Measurements from ENCODE around the gene FAM216A. TPM values are rescaled to one million over a fixed set of nuclear protein-coding genes. Genes with fewer than 3 reads are reported as not detected.
"Not testable (repeated sequence)": the region's sequence is repeated elsewhere in the genome, so short reads cannot be mapped to it uniquely, and the experiment has no call there.

Gene FAM216A
- total RNA-seq, 1 experiment from 2014 or later: 20.6 TPM

DNA sequence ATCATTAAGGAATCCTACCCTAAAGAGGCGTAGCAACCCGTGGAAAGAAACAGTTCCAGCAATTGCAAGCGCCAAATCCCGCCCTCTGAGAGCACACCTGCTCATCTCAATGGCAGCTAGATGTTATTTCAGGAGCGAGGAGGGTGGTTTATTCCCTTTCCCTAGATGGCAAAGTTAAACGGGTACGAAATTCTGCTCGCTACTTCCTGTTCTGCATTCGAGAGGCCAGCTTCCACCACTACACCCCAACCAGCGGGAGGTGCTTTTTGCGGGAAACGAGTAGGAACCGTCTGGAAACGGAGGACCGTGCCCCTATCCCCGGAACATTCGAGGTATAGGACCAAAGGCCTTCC lies 32.7 kb downstream of the FAM216A start:
- DNase-seq (ENCODE audit: low read depth): peak; percentile 78

DNA sequence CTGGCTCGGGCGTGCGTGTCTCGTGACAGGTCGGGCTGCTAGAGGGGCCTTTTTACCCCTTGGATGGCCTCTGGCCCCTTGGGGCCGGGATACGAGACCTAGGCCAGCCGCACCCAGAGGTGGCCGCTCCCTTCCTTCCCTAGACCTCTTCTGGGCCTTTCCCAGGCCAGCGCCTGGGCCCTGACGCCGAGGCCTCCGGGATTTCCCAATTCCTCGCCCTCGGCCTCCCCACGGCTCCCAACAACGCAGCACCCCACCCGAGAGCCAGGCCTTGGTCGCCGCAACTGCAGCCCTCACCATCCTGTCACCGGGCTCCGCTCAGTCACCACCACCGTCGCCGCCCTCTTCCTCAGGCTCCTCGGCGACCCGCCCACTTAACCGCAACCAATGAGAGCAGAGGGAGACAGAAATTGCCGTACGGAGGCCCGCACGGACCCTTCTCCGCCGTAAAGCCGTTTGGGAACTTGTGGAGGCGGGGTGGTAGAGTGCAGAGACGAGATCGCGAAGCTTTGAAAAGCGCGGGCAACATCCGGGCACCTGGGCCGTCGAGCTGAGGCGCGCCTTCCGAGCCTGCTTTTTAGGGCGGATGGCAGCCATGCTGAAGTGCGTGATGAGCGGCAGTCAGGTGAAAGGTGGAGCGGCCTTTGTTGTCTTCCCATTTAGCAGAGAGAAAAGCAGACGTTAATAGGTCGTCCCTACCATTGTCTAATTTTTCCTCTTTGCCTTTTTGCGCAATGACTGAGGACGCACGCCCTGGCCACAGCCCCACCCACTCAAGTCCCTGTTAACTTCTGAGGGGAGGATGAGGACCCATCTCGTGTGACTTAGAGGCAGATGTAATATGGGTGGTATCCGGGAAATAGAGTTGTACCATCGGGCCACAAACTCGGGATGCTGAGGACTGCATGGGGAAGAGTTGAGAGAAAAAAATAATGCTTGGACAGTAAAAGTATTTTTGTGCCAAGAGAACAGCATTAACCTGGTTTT lies 33.4 kb downstream of the FAM216A start, which contains the start of the genes RAD9B and VPS29:
Gene RAD9B (plus strand): TSS at position 580 of the 987 bp plus-strand sequence. CDS start 7 bp downstream, at position 587.
Gene VPS29 (minus strand): TSS at position 360 of the 987 bp plus-strand sequence. CDS start 60 bp downstream, at position 300.
- DNase-seq (ENCODE audit: low read depth): peak; percentile 98

DNA sequence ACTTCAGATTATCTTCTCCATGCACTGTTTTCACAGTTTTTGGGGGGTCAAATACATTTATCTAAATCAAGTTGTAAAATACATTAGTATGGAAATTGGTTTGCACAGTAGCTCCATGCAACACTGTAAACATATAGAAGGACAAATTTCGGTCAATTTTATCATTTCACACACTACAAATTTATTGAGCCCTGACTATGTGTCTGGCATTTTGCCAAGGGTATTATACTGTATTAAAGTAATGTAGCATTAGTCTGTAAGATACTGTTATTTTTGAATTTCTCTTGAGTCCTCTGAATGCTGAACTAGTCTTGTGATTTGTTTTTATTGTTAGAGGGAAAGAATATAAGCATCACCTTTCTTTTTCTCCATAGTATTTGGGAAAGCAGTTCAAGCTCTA lies 34.8 kb downstream of the FAM216A start:
- no peak for DNase-seq (ENCODE audit: low read depth)

DNA sequence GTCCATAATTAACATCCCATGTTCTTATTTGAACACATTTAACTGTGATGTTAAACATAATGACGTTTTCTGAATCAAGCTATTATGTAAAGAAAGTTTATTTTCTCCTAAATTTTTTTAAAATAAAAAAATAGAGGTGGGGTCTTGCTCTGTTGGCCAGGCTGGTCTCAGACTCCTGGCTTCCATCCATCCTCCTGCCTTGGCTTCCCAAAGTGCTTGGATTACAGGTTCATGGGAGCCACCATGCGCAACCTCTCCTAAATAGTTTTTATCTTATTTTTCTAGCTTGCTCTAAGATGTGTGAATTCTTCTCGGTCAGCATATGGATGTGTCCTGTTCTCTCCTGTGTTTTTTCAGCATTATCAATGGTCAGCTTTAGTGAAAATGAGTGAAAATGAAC lies 36.7 kb downstream of the FAM216A start:
- no peak for DNase-seq (ENCODE audit: low read depth)

DNA sequence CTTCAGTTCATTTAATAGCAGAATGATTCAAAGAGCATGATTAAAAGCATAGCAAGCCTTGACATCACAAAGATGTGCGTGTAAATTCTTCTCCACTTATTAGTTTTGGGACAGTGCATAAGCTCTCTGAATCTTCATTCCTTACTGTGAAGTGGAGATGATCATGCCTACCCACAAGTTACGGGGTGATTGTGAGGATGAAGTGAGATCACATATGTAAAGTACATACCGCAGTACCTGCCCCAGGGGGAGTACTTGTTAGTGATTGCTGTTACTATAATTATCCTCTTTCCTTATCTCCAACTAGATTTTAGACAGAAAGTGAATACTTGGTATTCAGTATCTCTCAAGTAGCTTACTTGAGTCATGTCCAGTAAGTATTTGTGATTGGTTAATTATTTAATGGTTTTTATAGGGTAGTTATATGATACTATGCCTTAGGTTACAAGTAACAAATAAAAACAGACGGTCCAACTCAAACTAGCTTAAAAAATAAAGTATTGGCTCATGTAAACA lies 39.5 kb downstream of the FAM216A start:
- DNase-seq (ENCODE audit: low read depth): no peak

DNA sequence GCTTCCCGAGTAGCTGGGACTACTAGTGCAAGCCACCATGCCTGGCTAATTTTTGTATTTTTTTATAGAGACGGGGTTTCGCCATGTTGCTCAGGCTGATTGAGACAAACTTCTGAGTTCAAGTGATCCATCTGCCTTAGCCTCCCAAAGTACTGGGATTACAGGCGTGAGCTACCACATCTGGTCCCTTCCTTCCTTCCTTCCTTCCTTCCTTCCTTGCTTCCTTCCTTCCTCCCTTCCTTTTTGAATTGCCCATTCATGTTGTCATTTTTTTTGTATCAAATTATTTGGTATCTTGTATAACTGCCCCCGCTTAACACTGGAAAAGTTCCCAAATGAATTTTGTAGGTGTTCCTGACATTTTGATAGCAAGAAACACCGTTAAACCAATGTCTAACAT lies 45.2 kb downstream of the FAM216A start:
- no peak for DNase-seq (ENCODE audit: low read depth)

DNA sequence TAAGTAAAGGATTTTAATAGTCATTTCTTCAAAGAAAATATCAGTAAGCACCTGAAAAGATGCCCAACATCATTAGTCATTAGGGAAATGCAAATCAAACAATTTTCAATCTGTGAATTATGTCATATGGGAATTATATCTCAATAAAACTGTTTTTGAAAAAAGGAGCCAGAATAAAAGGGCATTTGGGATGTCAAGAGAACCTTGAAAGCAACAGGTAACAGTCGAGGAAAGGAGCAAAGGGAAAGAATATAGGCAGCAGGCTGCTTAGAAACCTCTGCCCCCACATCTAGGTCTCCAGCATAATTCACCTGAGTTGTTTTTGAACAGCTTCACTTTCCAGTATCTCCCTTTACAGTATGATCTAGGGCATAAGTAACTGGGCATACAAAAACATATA lies 45.7 kb downstream of the FAM216A start:
- no peak for DNase-seq (ENCODE audit: low read depth)

DNA sequence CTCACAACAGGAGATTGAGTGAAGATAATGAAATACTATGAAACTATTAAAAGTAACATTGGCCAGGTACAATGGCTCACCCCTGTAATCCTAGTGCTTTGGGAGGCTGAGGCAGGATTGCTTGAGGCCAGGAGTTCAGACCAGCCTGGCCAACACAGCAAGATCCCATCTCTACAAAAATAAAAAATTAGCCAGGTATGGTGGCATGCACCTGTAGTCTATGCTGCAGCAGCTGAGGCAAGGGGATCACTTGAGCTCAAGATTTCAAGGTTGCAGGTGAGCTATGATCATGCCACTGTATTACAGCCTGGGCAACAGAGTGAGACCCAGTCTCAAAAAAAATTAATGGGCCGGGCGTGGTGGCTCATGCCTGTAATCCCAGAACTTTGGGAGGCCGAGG lies 48.4 kb downstream of the FAM216A start:
- DNase-seq (ENCODE audit: low read depth): no peak

DNA sequence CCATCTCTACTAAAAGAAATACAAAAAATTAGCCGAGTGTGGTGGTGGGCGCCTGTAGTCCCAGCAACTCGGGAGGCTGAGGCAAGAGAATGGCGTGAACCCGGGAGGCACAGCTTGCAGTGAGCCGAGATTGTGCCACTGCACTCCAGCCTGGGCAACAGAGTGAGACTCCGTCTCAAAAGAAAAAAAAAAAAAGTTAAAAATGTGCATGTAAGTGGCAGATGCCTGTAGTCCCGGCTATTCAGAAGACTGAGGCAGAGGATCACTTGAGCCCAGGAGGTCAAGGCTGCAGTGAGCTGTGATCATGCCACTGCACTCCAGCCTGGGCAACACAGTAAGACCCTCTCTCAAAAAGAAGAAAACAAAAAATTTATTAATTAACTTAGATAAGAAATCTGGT lies 49.4 kb downstream of the FAM216A start:
- DNase-seq (ENCODE audit: low read depth): not testable (repeated sequence)

DNA sequence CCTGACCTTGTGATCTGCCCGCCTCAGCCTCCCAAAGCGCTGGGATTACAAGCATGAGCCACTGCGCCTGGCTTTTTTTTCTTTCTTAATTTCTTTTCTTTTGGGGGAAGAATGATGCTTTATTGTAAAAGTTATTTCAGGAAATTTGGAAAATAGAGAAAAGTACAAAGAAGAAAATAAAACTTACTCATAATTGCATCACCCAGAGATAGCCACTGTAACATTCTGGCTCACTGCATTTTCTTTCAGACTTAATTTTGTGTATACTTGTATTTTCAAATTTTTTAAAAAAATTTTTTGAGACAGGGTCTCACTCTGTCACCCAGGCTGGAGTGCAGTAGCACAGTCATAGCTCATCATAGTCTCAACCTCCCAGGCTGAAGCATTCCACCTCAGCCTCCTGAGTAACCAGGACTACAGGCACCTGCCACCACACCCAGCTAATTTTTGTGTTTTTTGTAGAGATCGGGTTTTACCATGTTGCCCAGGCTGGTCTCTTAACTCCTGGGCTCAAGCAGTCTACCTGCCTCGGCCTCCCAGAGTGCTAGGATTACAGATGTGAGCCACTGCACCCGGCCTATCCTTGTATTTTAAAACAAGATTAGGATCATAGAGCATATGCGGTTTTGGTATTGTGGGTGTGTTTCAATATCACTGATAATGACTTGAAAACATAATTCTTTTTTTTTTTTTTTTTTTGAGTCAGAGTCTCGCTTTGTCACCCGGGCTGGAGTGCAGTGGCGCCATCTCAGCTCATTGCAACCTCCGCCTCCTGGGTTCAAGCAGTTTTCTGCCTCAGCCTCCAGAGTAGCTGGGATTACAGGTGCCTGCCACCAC lies 52.4 kb downstream of the FAM216A start:
- not testable (repeated sequence) for DNase-seq (ENCODE audit: low read depth)

DNA sequence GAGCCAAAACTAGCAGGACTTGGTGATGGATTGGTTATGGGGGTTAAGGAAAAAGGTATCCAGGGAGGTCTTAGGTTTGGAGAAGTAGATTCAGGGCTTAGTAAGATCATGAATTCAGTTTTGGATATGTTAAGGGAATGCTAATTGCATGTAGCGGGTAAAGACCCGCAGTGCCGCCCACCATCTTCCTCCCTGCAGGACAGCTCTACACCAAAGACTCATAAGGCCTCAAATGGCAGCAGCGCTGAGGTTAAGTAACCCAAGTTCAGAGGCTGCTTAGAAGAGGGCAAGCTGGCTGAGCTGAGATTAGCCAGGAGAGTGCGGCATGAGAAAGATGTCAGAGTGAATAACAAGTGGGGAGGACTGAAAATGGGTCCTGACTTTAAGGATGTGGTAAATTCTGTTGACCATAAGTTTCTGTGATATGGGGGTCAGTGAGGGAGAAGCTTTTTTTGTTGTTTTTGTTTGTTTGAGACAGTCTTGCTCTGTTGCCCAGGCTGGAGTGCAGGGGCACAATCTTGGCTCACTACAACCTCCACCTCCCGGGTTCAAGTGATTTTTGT lies 59.7 kb downstream of the FAM216A start:
- no peak for DNase-seq (ENCODE audit: low read depth)

DNA sequence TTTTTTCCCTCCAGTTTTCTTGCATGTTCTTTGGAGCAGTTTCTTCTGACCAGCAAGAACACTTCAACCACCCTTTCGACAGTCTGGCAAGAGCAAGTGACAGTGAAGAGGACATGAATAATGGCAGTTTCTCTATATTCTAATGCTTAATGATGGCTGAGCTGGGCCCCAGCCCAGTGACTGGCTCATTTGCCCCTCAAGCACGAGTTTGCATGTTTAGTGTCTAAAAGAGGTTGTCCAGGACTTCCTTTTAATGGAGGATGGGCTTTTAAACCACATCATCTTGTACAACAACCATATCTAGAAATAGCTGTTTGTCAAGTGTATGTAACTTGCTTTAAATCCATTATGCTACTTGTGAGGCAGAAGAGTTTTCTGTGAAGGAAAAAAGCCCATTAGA lies 61.9 kb downstream of the FAM216A start:
- no peak for DNase-seq (ENCODE audit: low read depth)

DNA sequence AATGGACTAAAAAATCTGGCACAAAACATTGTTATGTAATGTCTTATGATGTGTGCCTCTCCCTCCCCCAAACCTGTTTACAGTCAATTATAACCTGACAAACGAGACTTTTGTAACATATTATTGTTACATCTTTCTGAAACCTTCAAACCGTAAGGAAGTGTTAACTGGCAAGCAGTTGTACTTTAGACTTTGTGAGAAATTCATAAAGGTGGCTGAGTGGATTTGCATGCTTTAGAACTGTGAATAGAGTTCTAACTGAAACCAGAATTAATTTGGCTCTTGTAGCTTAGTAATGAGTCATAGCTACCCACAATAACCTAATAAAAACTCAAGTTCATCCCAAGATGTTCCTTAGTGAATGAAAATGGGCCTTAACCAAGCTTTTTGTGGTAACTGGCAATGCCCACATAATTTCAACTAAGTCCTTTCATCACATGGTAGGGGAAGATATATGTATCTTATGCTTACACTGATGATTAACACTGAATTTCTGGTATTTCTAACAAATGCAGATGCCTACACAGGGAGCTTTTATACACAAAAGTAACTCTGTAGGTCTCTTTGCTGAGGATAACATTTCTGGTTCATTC lies 63.2 kb downstream of the FAM216A start:
- DNase-seq (ENCODE audit: low read depth): peak; percentile 88

DNA sequence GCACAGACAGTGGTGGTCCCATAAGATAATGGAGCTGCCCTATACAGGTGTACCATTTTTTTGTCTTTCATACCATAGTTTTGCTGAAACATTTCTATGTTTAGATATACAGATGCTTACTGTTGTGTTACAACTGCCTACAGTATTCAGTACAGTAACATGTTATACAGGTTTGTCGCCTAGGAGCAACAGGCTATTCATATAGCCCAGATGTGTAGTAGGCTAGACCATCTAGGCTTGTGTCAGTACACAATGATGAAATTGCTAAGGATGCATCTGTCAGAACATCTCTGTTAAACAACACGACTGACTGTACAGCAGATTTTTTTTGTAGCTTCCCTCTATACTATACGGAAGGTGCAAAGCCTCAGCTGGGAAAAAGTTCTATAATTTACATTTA lies 64.0 kb downstream of the FAM216A start:
- DNase-seq (ENCODE audit: low read depth): no peak

DNA sequence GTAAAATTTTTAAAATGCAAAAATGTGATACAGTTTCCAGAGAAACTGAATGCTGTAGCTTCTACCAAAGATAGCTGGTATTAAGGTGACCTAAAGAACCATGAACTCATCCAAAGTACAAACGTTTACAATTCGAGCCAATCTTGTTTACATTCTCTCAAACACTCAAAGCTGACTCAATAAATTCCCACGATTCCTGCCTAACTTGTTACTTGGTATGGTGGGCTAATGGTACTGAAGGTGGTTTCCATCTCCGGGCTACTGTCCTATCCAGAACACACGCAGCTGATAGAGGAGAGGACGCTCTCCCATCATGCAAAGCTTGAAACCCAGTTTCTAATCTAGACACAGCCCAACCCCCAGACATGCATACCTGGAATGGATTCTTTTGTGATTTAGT lies 65.0 kb downstream of the FAM216A start:
- DNase-seq (ENCODE audit: low read depth): peak; percentile 67

DNA sequence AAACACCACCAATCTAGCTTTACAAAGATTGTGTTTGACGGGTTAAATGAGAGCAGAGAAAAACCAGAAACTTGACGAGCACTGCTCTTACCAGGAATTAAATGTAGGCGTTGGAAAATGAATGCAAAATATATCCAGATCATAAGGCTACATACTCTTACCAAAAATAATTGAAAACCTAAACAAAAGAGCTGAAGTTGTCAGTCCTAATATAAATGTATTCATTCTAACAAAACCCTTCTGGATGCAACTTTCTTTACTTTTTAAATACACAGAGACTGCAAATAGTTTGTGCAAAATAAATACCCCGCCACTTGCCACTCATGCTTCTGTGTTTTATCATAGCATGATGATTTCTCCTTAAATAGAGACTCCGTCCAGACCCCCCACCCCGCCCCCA lies 66.2 kb downstream of the FAM216A start:
- DNase-seq (ENCODE audit: low read depth): no peak

DNA sequence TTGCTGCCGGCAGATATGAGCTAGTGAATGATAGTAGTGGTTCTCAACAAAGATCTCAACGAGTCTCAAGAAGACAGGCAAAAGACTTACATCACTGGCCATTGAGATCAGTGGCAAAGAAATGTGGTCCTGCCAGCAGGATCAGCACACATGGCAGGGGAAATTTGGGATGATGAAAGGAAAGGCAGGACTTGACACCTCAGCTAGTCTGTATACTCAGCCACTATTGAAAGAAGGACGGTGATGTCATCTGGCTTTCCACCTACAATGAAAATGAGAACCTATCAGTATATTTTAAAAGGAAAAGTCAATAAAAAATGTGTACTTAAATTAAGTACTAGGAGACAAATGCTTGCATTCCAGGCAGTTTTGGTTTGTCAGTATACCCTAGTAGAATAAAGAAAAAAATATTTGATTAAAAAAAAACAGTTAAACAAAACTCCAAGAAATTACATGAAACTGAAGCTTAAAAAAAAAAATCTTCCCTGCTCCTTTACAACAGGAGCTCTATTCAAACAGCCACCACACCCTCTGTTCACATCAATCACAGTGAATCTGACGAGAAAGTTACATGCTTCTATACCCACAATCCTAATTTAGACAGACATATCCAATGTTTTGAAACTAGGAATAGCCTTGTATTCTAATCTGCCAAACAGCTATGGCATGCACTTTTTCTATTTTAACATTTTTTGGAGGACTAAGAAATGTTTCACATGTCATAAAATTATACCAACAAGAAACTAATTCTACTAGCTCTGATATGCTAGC lies 68.4 kb downstream of the FAM216A start:
- no peak for DNase-seq (ENCODE audit: low read depth)

DNA sequence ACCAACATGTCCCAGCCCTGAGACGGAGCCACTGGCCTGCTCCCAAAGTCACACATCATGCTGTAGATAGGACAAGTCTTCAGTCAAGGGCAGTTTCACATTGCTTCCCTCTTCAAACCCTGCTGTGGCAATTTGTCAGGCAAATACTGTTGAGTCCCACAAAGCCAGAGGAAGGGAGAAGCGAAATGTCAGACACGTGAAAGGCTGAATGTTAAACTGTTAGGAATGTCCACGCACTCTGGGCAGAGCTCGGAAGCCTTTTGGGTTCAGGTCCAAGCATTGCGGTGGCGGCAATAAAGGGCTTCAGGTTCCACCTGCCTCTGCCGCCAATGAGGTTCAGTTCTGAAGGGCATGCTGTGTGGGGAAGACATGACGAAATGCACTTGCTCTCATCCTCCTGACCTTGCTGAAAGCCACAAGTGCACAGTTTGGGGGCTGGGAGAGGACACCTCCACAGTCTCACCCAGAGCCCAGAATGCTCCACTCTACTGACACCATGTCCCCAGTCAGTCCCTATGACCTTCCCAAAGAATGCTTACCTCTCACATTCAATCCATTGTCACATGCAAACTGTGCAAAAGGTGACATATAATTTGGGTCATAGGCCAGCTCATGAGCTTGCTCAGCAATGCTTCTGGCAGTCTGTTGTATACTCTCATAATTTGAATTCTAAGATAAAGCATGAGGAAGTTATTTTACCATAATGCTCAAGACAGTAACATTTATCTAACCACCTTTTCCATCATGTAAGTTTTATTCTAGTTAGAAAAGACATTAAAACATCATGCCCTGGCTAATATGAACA lies 69.2 kb downstream of the FAM216A start:
- DNase-seq (ENCODE audit: low read depth): peak; percentile 79

DNA sequence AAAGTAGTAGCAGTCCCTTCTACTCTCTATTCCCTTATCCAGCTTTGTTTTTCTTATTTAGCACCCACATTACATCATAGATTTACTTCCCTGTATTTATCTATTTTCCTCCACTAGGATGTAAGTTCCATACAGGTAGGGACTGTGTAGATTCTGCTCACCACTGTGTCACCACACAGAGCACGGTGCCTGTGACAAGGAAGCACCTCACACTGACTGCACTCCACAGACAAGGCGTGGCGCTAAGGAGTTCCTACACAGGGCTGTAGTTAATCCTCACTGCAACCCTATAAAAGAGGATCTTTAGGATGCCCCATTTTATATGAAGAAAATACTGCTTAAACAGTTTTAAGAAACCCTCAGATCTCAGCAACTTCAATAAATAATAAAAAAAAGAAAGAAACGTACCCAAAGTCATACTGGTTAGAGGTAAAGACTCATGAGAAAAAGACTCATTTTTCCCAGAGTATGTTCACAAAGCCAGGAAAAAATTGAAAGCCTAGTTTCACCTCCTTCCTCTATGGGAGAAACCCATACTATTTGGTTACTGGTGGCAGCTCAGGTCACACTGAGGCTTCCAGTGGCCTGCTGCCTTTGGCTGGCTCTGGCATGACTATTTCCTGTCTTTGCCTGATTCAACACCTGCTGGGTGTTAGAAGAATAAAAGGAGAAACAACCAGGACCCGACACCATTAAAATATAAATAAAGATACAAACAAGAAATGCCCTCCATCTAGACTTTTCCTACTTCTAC lies 70.4 kb downstream of the FAM216A start:
- DNase-seq (ENCODE audit: low read depth): no peak

All from M059J (cell line).